Suppressor macrophage treated with lipopolysaccharide for 4 hours (primary cell): Measurements from ENCODE around the gene NECTIN1.
A peak's percentile ranks its signal among the peaks of the same experiment; 100 is the strongest.

Experiments used
- DNase-seq: peaks from one replicate; pipeline ENCODE4 v3.0.0-alpha.2; 2020

NECTIN1 gene, protein sequence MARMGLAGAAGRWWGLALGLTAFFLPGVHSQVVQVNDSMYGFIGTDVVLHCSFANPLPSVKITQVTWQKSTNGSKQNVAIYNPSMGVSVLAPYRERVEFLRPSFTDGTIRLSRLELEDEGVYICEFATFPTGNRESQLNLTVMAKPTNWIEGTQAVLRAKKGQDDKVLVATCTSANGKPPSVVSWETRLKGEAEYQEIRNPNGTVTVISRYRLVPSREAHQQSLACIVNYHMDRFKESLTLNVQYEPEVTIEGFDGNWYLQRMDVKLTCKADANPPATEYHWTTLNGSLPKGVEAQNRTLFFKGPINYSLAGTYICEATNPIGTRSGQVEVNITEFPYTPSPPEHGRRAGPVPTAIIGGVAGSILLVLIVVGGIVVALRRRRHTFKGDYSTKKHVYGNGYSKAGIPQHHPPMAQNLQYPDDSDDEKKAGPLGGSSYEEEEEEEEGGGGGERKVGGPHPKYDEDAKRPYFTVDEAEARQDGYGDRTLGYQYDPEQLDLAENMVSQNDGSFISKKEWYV

DNA sequence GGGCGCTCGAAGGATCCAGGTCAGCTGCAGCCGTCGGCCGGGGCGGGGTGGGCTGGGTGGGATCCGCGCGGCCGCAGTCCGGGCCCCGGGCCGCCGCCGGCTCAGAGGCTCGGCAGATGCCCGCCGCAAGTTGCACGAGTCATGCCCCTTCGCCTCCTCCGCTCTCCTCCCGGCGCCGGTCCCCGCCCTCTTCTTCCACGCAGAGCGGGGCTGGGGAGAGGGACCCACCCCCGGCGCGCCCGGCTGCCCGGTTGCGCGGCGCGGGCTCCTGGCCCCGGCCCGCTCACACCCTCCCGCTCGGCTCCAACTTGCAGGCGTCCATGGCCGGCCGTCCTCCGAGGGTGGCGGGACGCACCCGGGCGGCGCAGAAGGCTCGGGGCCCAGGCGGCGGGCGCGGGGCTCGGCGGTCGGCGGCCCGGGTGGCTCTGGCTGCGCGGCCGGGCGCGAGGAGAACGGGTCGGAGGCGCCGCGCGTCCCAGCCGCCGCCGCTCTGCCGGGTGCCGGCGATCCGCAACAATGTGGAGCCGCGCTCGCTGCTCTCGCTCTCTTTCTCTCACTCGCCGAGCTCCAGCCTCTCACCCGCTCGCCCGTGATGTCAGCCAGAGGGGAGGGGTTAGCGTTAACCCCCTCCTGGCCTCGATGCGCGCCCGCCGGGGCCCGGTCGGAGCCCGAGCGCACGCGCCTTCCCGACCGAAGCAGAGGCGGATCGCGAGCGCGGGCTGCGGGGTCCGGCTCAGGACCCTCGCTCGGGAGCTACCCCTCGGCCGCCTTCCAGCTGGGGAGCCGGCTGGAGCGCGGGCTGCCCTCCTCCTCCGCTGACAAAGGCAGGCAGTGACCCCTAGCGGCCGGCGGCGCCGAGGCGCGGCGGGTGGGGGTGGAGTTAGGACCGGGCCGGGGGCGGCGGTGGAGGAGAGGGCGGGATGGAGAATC, at the start of gene NECTIN1:
TSS of gene NECTIN1 (minus strand) at position 550 of the 930 bp plus-strand sequence. CDS start 647 bp downstream, outside the sequence.
- peak; percentile 83 for DNase-seq

DNA sequence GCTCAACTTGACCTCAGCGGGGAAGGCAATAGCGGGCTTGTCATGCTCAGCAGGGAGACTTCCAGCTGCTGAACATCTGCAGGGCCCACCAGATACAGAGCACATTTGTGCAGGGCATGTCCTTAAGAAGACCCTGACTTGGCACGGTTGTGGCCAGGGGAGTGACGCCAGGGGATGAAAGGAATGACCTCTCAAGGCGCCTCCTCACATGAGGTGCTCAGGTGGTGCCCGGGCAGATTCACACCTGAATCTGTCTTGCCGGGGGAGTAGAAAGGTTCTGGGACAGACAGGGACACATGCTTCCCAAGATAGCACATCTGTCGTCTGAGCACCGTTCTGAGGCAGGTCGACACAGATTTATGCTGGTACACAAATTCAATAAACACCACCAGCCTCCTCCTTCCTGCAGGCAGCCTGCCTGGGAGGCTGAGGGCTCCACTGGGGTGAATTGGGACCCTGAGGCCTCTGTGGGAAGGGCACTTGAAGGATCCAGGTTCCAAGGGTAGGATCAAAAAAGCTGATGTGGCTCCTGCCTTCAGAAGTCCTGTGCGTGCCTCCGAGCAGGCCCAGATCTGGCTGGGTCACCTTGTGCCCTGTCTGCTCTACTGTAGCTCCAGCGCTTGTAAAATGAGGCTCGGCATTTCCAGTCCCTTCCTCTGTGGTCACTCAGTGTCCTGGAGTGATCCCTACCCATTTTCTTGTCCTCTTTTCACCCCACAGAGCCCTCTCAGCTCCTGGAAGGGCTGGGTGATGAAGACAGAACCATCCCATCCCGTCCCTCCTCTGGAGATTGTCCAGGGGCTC, 49.6 kb upstream of the NECTIN1 start:
- no peak for DNase-seq

DNA sequence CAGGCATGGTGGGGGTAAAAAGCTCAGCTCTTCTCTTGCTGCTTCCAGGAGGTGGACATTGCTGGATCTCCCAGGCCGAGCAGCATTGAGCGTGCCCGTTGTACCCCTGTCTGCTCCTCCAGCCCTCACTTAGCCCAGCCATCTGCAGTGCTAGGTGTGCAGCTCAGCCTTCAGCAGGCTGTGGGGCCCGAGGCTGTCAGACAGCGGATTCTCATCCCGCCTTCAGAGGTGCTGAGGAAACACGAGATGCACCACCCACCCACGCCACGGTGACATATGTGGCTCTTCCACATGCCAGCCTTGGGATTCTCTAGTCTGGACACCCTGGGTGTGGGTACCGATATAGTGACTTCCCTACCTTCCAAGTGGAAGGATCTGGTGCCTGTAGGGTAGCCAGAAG, 48.9 kb upstream of the NECTIN1 start:
- no peak for DNase-seq

DNA sequence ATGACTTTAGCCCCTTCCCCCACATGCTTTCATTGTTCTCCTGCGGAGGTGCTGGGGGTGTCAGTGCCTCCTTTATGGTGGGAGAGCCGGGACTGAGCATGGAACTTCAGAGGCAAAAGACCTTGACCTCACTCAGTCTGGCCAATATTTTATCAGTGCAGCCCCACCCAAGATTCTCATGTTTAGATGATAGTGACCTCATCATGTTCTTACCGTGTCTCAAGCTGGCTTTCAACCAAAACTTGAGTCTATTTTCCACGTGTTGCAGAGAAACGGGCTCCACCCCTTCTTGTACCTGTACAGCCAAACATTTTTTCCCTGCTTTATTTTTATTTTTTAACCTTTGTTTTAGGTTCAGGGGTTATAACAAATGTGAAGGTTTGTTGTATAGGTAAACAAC, 47.7 kb upstream of the NECTIN1 start:
- DNase-seq, result no peak

DNA sequence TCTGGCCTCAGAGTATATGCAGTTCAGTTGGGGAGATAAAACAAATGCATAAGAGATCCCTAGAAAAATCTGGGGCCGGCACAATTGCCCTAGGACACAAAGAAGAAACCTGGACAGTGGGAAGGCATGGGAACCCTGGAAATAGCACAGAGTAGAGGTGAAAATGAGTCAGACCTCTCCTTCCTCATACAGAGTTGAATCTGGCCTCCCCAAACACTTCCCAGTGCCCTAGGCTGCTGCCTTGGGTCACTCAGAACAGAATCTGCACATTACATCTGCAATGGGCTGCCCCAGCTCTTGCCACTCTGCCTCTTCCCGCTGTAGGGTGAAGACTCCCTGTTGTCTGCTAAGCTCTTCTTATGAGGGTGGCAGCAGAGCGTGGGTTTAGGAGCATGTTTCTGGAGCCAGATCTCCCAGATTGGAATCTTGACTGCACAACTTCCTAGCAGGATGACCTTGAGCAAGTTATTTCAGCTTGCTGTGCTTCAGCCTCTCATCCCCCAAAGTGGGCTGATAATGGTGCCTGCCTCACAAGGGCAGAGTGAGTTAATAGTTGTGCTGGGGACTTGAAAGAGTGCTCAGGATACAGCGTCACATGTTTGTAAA, 47.1 kb upstream of the NECTIN1 start:
- no peak for DNase-seq

DNA sequence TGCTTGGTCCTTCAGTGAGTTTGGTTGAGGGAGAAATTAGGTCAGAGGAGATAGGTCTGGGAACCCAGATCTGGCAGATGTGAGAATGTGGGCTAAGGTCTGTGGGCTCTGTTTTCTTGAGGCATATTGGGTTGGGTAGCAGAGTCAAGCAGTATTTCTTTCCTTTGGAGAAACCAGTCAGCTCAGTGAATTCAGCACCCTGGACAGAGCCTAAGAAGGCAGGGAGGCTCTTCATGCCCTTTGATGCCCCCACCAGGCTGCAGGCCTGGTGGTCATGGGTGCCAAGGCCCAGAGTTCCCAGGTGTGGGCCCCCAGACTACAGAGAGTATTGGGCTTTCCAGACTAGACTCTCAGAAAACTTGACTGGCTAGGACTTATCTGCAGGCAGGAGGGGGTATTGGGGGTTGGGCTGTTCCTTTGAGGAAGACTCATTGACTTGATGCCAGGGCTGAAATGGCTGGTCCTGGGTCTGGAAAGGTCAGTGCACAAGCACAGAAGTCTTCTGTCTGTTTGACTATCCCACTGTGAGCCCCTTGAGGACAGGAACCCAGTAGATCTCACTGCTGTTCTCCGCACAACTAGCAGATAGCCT, 45.3 kb upstream of the NECTIN1 start:
- peak; percentile 14 for DNase-seq

DNA sequence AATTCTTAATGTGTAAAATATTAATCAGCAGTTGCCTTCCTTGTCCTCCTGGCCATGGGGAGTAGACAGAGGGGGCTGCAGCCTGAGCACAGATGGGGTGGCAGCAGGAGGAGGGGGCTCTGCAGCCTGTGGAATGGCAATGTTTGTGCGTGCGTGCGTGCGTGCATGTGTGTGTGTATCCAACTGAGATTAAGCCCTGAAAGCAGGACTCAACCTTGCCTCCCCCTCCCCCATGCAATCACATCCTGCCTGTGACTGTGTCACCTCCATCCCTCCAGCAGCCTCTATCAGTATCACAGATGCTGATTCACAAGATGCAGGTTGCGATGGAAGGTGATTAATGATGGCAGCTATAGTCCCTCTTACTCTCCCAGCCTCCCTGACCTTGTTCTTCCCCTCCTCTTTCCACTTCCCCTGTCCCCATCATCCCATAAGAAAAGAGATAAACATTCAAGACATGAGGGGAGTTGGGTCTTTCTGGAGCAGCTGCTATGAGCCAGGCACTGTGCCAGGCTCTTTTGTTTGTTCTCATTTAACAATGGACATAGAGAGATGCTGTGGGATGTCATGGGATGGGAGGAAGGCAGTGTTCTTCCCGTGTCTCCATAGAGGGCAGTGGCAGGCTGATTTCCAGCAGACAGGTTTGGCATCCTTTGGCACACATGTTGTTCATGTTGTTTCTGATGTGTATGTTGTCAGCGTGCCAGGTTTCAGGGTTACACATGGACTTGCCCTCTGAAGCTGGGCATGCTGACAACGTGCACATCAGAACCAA, 43.8 kb upstream of the NECTIN1 start:
- no peak for DNase-seq

DNA sequence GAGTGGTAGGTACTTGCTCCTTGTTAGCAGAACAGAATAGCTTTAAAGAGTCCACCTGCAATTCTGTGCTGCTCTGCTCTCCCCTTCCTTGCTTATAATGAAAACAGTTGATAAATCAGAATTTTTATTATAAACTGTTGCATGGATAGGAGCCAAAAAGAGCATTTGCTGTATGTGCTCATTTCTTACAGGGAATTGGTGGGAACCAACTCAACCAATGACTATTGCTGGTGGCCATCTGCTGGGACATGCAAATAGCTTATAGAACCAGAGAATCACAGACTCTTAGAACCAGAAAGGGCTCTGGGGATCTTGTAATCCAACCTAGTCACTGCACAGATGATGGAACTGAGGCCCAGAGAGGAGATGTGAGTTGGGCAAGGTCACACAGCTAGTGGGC, 43.1 kb upstream of the NECTIN1 start:
- DNase-seq, result no peak

DNA sequence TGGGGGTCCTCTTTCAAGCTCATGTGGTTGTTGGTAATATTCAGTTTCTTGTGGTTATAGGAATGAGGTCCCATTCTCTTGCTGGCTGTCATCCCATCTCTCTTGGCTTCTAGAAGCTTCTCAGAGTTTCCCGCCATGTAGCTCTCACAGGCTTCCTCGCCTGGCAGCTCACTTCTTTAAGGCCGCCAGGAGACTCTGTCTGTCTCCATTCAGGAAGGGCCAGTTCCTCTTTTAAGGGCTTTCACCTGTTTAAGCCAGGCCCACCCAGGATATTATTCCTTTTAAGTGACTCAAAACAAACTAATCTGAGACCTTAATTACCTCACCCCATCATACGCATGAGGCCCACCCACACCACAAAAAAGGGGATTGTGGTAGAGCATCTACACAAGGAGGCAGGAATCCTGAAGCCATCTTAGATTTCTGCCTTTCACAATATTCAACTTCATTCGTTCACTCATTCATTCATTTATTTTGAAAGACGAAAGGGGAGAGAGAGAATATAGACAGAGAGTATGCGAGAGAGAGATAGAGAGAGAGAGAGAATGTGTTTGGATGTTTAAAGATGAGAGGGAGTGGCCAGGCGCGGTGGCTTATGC, 42.3 kb upstream of the NECTIN1 start:
- DNase-seq, result no peak

DNA sequence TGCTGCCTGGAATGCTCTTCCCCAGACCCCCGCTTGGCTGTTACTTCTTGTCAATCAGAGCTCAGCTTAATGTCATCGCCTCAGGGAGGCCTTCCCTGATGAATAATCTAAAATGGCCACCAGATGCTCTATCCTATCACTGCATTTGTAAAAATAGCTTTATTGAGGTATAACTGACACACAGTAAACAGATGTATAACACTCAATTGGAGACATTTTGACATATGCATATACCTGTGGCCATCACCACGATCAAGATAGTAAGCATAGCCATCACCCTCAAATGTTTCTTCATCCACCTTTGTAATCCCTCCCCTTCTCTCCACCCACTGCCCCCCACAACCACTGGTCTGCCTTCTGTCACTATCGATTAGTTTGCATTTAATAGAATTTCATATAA, 36.6 kb upstream of the NECTIN1 start:
- DNase-seq, result no peak

DNA sequence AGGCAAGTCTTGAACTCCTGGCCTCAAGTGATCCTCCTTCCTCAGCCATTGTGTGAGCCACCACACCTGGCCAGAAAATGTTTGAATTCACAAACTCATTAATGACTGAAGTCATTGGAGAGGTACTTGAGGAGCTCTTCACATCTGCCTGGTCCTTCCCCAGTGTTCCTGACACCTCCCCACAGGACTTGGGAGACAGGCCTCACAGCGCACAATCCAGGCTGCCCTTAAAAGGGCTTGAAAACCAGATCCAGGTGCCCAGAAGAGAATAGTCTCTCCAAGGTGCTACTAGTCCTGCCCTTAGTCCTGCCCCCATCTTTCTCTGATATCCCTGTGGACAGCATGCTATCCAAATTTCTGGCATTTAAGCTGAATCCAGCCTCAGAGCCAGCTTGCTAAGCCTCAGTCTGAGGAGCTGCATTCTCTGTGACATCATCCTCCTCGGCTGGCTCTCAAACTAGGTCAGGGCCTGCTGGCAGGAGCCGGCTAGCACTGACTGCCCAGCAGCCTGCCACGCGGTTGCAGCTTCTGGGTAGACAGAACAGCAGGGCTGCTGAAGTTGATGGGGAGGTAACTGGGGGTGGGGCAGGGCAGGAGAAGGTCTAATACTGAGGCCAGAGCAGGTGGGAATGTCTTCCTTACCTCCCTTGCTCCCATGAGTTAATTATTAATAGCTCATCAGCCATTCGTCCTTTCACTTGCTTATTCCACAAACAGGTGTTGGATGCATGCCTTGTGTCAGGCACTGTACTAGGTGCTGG, 35.3 kb upstream of the NECTIN1 start:
- no peak for DNase-seq

DNA sequence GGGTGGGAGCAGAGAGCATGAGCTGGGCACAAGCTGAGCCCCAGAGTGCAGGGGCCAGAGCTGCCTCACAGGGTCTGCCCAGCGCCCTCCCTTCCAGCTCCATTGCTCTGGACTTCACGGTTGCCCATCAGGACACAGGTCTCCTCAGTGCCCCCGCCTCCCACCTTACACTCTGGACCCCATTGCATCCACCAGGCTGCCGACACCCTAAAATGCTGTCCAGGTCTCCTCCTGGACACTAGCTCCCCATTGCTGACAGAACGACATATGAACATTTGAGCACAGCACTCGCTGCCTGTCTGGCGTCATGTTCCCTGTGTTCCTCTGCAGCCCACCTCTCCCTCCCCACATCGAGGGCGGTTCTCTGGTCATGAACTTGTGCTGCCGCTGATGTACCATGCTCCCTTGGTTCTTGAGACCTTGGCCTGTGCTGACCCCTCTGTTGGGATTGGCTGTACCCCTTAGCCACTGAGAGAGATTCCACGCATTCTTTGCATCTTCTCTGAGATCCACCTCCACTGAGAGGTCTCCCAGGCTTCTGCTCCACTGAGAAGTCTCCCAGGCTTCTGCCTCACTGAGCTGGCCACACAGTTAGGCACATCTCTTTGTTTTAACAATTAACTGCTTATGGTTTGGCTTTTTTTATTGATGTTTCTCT, 34.2 kb upstream of the NECTIN1 start:
- no peak for DNase-seq

DNA sequence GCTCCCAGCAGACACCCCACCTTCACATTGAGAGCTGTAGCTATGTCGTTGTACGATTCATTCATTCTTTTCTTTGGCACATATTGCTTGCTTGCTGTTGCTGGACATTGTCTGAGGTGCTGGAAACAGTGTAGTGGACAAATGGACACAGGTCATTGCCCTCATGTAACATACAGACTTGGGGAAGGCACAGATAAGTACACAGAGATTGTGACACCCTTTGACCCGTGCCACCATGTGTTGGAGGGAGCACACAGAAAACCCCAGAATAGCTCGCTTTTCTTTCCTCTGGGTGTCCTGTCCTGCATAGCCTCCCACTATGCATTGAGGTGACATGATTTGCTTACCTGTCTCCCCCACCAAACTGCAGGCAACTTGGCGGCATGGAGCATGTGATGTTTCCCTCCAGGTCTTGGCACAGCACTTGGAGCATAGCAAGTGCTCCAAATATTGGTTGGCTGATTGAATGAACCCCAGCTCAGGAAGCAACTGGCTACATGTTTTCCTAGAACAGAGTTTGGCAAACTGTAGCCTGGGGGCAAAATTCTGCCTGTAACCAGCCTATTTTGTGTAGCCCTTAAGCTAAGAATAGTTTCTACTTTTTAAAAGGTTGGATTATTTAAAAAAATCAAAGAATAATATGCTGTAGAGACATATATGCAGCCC, 30.9 kb upstream of the NECTIN1 start:
- DNase-seq, result no peak

DNA sequence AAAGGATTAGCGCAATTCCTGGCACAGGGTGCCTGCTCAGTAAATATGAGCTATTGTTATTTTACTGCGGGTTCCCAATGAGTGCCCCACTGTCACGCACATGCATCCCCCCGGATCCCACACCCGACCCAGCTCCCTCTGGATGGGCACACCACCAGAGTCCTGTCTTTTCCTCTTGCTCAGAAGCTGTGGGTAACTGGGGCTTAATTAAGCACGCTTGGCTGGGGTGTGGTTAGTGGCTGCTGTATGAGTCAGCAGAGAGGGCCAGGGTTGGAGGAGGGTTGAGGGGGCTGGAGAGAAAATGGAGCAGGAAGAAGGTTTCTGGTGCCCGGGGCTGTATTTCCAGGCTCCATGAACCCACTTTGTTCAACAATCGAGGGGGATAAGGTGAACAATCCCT, 30.3 kb upstream of the NECTIN1 start:
- no peak for DNase-seq

DNA sequence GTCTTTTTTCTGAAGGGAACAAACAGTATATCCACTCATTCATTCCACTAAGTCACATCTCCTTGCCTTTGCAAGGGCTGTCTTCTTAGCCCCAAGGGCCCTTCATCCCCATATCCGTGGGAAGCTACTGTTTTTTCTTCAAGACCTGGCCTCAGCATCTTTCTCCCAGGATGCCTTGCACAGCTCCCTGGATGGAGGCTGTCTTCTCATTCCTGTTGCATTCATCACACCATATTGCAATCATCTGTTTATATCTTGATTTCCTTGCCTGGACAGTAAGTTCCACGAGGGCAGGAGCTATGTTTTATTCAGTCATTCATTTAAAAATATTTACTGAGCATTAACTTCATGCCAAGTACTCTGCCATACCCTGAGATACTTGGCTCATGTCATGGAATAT, 29.3 kb upstream of the NECTIN1 start:
- DNase-seq, result no peak

DNA sequence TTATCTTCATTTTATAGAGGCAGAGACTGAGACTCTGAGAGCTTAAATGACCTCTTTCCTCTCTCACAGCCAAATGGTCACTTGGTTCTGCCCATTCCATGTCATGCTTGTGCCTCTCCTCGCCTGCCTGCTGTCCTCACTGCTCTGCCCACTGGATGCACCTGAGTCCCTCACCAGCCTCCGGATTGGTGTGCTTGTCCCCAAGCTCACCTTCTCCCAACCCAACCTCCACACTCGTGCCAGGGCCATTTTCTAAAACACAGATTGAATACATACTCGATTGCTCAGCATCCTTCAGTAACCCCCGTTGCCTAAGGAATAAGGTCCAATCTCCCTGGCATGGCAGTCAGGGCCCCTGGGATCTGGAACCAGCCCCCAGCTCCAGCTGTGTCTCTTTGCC, 28.4 kb upstream of the NECTIN1 start:
- DNase-seq, result no peak

DNA sequence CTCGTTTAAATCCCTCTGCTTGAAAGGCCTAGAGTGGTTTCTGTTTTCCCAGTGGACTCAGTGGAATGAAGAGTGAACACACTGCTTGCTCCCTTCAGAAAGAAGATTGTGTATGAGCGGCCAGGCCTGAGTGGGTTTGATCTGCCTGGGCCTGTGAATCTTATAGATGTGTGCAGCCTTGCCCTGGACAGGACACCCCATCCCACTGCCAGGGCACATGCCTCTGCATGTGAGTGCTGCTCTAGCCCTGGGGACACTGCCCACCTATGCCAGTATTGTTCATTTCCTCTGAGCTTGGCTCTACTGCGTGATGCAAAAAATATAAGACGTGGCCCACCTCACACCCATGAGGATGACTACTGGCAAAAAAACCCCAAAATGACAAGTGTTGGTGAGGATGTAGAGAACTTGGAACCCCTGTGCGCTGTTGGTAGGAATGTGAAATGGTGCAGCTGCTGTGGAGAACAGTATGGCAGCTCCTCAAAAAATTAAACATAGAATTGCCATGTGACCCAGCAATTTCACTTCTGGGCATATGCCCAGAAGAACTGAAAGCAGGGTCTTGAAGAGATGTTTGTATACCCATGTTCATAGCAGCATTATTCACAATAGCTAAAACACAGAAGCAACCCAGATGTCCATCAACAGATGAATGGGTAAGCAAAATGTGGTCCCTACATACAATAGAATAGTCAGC, 27.3 kb upstream of the NECTIN1 start:
- DNase-seq, result no peak
